Chondrocyte (in vitro differentiated cells): ENCODE results near the gene EPC1. TPM values are rescaled to one million over a fixed set of nuclear protein-coding genes. Genes with fewer than 3 reads are reported as not detected.

Experiments used
- DNase-seq: peaks from one replicate; pipeline ENCODE4 v3.0.0; 2021; ENCODE audit warnings: mixed read lengths, low spot score
- H3K27ac Mint-ChIP-seq: one replicate; pipeline ENCODE4 v1.8.0; 2021; ENCODE audit warnings: mild to moderate bottlenecking, moderate library complexity, mixed read lengths; ENCODE audit not compliant: unreplicated experiment
- H3K27me3 Mint-ChIP-seq: 2 replicates; pipeline ENCODE4 v1.8.0; 2021; ENCODE audit warnings: low read depth, mixed read lengths
- H3K36me3 Mint-ChIP-seq: 2 replicates; pipeline ENCODE4 v1.8.0; 2021; ENCODE audit warnings: low read depth, mixed read lengths
- H3K4me1 Mint-ChIP-seq: 2 replicates; pipeline ENCODE4 v1.8.0; 2021; ENCODE audit warnings: low read depth, mild to moderate bottlenecking, mixed read lengths
- H3K4me3 Mint-ChIP-seq: one replicate; pipeline ENCODE4 v1.8.0; 2021; ENCODE audit warnings: mild to moderate bottlenecking, moderate library complexity, mixed read lengths; ENCODE audit not compliant: unreplicated experiment
- H3K9me3 Mint-ChIP-seq: 2 replicates; pipeline ENCODE4 v1.8.0; 2021; ENCODE audit warnings: low read depth, mixed read lengths
- CTCF ChIP-seq: fragments of 200-600 bp; sonication (generic); IDR thresholded peaks from 2 replicates; pipeline ENCODE4 v1.5.0; 2021; ENCODE audit warnings: antibody characterized with exemption, mild to moderate bottlenecking, moderate library complexity
- total RNA-seq: library from RNA; stranded (reverse); gene quantifications from 3 replicates; pipeline ENCODE4 v1.2.1, GENCODE V29; 2021

EPC1 gene
- total RNA-seq, 1 donor from 2014 or later = 22.0 TPM

GRCh38 chr10:32244011-32244410 lies 102.9 kb downstream of the EPC1 start:
- no peak for TF ChIP-seq CTCF
- no peak for DNase-seq
- H3K36me3 Mint-ChIP-seq = no peaks in the 10 kb centered on the region
- no peaks in the 10 kb centered on the region for H3K27me3 Mint-ChIP-seq
- H3K27ac Mint-ChIP-seq = no peak overlapping the region
- no peaks in the 10 kb centered on the region for H3K9me3 Mint-ChIP-seq
- peaks cover 5% of the 10 kb centered on the region for H3K4me1 Mint-ChIP-seq
- H3K4me3 Mint-ChIP-seq = no peak overlapping the region

- Mint-ChIP-seq H3K36me3 (no peaks in the 10 kb centered on the region), H3K4me3 (no peak overlapping the region), H3K4me1 (peaks cover 5% of the 10 kb centered on the region), H3K27ac (no peak overlapping the region), H3K27me3 (no peaks in the 10 kb centered on the region), H3K9me3 (no peaks in the 10 kb centered on the region)
- no peak for TF ChIP-seq CTCF
- DNase-seq = no peak
Measured at GRCh38 chr10:32241946-32242345, 105.0 kb downstream of the EPC1 start.

DNA sequence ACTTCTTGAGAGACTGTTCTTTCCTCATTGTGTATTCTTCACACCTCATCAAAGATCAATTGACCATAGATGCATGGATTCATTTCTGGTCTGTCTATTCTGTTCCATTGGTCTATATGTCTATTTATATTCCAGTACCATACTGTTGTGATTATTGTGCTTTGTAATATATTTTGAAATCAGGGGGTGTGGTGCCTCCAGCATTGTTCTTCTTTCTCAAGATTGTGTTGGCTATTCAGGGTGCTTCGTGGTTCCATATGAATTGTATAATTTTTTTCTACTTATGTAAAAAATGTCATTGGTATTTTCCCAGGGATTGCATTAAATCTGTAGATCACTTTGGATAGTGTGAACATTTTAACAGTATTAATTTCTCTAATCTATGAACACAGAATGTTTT lies 106.5 kb downstream of the EPC1 start:
- Mint-ChIP-seq H3K27ac (no peak overlapping the region), H3K36me3 (no peaks in the 10 kb centered on the region), H3K4me3 (no peak overlapping the region), H3K9me3 (no peaks in the 10 kb centered on the region), H3K4me1 (peaks cover 5% of the 10 kb centered on the region), H3K27me3 (no peaks in the 10 kb centered on the region)
- no peak for DNase-seq
- TF ChIP-seq CTCF = no peak

- no peak overlapping the region for H3K27ac Mint-ChIP-seq
- no peak overlapping the region for H3K4me3 Mint-ChIP-seq
- no peaks in the 10 kb centered on the region for H3K36me3 Mint-ChIP-seq
- no peak for TF ChIP-seq CTCF
- H3K4me1 Mint-ChIP-seq = peaks cover 5% of the 10 kb centered on the region
- H3K27me3 Mint-ChIP-seq = no peaks in the 10 kb centered on the region
- no peaks in the 10 kb centered on the region for H3K9me3 Mint-ChIP-seq
- DNase-seq = no peak
Measured at GRCh38 chr10:32239769-32240168, 107.2 kb downstream of the EPC1 start.

- H3K36me3 Mint-ChIP-seq = no peaks in the 10 kb centered on the region
- TF ChIP-seq CTCF = no peak
- no peaks in the 10 kb centered on the region for H3K9me3 Mint-ChIP-seq
- no peak overlapping the region for H3K4me3 Mint-ChIP-seq
- H3K27me3 Mint-ChIP-seq = no peaks in the 10 kb centered on the region
- H3K27ac Mint-ChIP-seq = no peak overlapping the region
- DNase-seq = no peak
- H3K4me1 Mint-ChIP-seq = no peaks in the 10 kb centered on the region
Measured at GRCh38 chr10:32237644-32238345, 109.2 kb downstream of the EPC1 start.
